HG03432 (cell line): Measurements from ENCODE around the gene TMEM256.
"Not testable (repeated sequence)": the region's sequence is repeated elsewhere in the genome, so short reads cannot be mapped to it uniquely, and the experiment has no call there.

Source experiments
- ATAC-seq: cut with Tn5 transposase; IDR thresholded peaks from one replicate; pipeline ENCODE4 v1.9.1; 2021; ENCODE audit warnings: mild to moderate bottlenecking, moderate library complexity; ENCODE audit not compliant: unreplicated experiment

Gene TMEM256

GRCh38 chr17:7384489-7385081, 19.3 kb downstream of the TMEM256 start:
- ATAC-seq, result no peak

GRCh38 chr17:7383742-7384488, 20.0 kb downstream of the TMEM256 start:
- ATAC-seq, result no peak

DNA sequence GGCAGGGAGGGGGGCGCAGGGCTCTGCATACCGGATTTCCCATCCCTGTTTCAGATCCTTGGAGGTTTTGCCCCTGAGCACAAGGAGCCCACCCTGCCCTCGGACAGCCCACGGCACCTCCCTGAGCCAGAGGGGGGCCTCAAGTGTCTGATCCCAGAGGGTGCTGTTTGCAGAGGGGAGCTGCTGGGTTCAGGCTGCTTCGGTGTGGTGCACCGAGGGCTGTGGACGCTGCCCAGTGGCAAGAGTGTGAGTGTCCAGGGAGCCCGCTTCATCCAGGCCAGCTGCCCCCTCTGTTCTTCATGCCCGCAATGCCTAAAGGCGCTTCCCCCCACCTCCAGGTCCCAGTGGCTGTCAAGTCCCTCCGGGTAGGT, 20.5 kb downstream of the TMEM256 start:
- ATAC-seq, result no peak

DNA sequence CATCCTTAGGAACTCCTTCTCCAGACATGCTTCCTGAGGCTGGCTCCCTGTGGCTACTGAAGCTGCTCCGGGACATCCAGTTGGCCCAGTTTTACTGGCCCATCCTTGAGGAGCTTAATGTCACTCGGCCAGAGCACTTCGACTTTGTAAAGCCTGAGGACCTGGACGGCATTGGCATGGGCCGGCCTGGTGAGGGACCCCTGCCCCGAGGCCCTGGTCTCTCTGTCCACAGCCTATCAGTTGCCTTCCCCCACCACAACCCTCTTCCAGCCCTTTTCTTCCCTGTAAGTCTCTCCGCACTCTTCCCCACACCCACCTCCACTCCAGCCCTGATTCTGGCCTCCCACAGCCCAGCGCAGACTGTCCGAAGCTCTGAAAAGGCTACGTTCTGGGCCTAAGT, 21.0 kb downstream of the TMEM256 start:
- no peak for ATAC-seq

- ATAC-seq, result no peak
These were observed 22.8 kb downstream of the TMEM256 start, which contains the start of gene TNK1 for GRCh38 chr17:7380855-7381683. TSS of gene TNK1 (plus strand) at chr17:7381089. CDS start at chr17:7382927, 1,838 bp downstream.

GRCh38 chr17:7380321-7380720, 23.6 kb downstream of the TMEM256 start:
- no peak for ATAC-seq

- no peak for ATAC-seq
These were observed 24.8 kb downstream of the TMEM256 start for GRCh38 chr17:7379134-7379533.

GRCh38 chr17:7374353-7374752, 29.5 kb downstream of the TMEM256 start:
- no peak for ATAC-seq

- ATAC-seq, result no peak
These were observed 33.0 kb downstream of the TMEM256 start for GRCh38 chr17:7370853-7371252.

DNA sequence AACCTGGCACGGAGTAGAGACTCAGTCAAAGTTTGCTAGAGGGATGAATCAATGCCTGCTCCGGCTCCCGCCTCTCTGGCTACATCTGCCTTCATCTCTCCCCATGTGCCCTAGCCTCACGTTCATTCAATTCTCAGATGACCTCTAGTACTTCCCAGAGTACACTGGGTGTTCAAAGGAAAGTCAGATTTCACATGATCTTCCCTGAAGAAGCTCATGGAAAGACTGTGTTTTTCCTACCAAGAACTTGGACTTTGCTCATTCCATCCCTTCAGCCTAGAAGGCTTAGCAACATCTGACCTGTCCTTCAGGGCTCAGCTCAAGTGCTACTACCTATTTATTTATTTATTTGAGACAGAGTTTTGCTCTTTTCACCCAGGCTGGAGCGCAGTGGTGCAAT, 34.1 kb downstream of the TMEM256 start:
- no peak for ATAC-seq

DNA sequence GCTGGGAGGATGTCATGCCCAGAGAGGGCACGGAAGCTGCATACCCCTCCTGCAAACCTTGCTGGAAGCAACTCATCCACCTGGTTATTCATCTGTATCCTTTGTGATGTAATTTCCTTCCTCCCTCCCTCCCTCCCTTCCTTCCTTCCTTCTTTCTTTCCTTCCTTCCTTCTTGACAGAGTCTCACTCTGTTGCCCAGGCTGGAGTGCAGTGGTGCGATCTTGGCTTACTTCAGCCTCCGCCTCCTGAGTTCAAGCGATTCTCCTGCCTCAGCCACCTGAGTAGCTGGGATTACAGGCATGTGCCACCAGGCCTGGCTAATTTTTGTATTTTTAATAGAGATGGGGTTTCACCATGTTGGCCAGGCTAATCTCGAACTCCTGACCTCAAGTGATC, 35.3 kb downstream of the TMEM256 start:
- not testable (repeated sequence) for ATAC-seq

GRCh38 chr17:7367918-7368598, 35.8 kb downstream of the TMEM256 start:
- no peak for ATAC-seq

DNA sequence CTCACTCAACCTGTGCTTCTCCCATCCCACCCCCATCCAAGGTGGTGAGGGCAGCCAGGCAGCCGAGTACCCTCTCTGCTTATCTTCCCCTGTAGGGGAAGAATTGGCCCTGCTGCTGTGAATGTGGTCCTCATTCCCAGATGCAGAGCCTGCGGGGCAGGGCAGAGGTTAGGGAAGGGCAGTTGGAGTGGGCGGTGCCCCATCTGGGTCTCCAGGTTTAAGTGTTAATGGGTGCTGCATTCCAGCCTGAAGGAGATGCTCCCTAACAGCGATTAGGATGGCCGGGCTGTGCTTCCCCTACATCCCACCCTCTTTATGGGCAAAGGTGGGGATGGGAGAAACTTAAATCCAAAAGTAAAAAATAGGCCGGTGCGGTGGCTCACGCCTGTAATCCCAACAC, 36.8 kb downstream of the TMEM256 start:
- no peak for ATAC-seq

DNA sequence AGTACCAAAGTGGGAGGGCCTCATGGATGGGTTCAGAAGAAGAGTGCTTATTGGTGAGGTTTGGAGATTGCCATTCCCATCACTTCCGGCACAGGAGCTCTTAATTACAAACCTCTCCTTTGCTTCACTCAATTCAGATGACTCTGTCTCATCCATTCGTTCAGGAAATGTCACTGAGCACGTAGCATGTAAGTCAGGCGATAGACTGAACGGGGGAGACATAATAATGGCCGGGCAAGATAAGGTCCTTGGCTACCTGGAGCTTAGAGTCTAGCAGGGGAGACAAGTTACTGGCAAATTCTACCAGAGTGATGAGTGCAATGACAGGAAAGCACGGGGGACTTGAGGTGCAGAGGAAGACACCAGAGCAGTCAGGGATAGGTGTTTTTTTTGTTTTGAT, 37.9 kb downstream of the TMEM256 start:
- ATAC-seq, result not testable (repeated sequence)

- ATAC-seq, result no peak
These were observed 40.6 kb downstream of the TMEM256 start for GRCh38 chr17:7363311-7363710.

- no peak for ATAC-seq
These were observed 42.0 kb downstream of the TMEM256 start for GRCh38 chr17:7361906-7362305.

GRCh38 chr17:7357381-7357780, 46.5 kb downstream of the TMEM256 start:
- no peak for ATAC-seq

DNA sequence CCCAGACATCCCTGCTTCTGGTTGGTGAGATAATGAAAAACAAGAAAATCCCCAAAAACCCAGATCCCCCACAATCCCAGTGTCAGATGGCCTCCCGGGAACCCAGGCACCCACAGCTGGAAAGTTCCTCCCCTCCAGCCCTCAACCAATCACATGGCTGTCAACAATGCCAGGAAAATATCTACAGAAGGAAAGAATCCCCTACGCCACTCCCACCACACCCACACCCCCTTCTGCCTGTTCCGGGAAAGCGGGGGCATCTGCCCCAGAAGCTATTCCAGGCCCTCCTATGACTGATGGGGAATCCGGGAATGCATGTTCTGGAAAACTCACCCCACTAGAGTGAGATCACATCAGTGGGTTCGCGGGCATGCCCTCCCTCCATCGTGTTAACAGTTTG, 47.1 kb downstream of the TMEM256 start:
- no peak for ATAC-seq

DNA sequence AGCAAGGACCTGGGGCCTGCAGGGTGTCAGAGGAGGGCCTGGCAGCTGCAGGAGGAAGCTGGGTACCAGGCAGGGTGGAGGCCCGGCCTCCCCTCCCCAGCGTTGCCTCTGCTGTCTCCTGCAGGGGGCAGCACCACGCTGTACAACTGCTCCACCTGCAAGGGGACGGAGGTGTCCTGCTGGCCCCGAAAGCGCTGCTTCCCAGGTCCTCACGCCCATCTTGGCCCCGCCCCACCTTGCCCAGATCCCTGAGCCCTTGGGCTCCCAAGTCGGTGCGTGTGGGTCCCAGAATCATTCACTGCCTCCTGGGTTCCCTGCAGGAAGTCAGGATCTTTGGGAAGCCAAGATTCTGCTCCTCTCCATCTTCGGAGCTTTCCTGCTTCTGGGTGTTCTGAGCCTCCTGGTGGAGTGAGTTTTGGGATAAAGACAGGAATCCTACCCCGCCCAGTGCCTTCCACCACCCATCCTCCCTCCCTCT, 47.8 kb downstream of the TMEM256 start:
- ATAC-seq, result no peak

GRCh38 chr17:7355573-7355972, 48.3 kb downstream of the TMEM256 start:
- no peak for ATAC-seq

DNA sequence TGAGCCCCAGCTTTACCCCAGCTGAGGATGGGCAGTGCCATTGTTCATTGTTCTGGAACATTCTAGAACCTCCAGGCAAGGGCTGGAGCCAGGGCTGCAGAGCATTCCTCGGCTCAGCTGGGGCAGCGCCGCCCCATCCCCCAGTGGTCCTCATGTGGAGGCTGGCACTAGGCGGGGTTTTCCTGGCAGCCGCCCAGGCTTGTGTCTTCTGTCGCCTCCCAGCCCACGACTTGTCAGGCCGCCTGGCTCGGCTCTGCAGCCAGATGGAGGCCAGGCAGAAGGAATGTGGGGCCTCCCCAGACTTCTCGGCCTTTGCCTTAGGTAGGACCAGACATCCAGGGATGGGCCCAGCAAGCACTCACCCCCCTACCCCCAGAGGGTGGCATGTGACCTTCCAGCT, 48.8 kb downstream of the TMEM256 start, which contains the start of gene TMEM95:
TSS of gene TMEM95 (plus strand) at position 104 of the 400 bp plus-strand sequence. CDS start at position 153, 49 bp downstream.
- ATAC-seq, result no peak
